ENCODE results near the gene UBE3B.

- TF ChIP-seq, protein P1, sequence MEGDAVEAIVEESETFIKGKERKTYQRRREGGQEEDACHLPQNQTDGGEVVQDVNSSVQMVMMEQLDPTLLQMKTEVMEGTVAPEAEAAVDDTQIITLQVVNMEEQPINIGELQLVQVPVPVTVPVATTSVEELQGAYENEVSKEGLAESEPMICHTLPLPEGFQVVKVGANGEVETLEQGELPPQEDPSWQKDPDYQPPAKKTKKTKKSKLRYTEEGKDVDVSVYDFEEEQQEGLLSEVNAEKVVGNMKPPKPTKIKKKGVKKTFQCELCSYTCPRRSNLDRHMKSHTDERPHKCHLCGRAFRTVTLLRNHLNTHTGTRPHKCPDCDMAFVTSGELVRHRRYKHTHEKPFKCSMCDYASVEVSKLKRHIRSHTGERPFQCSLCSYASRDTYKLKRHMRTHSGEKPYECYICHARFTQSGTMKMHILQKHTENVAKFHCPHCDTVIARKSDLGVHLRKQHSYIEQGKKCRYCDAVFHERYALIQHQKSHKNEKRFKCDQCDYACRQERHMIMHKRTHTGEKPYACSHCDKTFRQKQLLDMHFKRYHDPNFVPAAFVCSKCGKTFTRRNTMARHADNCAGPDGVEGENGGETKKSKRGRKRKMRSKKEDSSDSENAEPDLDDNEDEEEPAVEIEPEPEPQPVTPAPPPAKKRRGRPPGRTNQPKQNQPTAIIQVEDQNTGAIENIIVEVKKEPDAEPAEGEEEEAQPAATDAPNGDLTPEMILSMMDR (IDR thresholded peaks at IDR 0.05): no peak
- TF ChIP-seq POLR2A (IDR thresholded peaks at IDR 0.05): no peak
Observed at GRCh38 chr12:109519787-109520186, 42.4 kb downstream of the UBE3B start.
